Posterior cingulate gyrus (tissue), 11 donors: ENCODE data around the gene POU4F2.
A peak's percentile ranks its signal among the peaks of the same experiment; 100 is the strongest.
"Not testable (repeated sequence)": the region's sequence is repeated elsewhere in the genome, so short reads cannot be mapped to it uniquely, and the experiment has no call there.

Experiments
- DNase-seq, 10 donors: peaks; one replicate each; pipeline versions ENCODE4 v3.0.0 to v3.0.0-alpha.2; 2020 to 2021; ENCODE audit warnings: mixed read lengths in 3 of 10
- intact Hi-C: fragments of 100-400 bp; cut with DNase I; formaldehyde crosslinking; loops from one replicate; pipeline ENCODE4 v1.15.1; 2023

POU4F2 gene

GRCh38 chr4:146654687-146655520, 16.2 kb downstream of the POU4F2 start:
- intact Hi-C loops: no loop called here
- peak in 1 of 10 donors; percentile 67 for DNase-seq

GRCh38 chr4:146655521-146655856, 16.8 kb downstream of the POU4F2 start:
- intact Hi-C loops: no loop called here
- no peak for DNase-seq

- intact Hi-C loops: no loop called here
- DNase-seq: no peak
Observed at GRCh38 chr4:146661367-146661766, 22.7 kb downstream of the POU4F2 start.

GRCh38 chr4:146663968-146664311, 25.2 kb downstream of the POU4F2 start:
- DNase-seq: peak in 1 of 10 donors; percentile 46
- intact Hi-C loops: not testable (repeated sequence)

GRCh38 chr4:146674829-146675570, 36.3 kb downstream of the POU4F2 start:
- no peak for DNase-seq
- intact Hi-C loops: no loop called here
